Measurements from ENCODE around the gene ATP13A3. TPM values are rescaled to one million over a fixed set of nuclear protein-coding genes. Genes with fewer than 3 reads are reported as not detected.
A peak's percentile ranks its signal among the peaks of the same experiment; 100 is the strongest.

Gene ATP13A3
- total RNA-seq, 1 donor from 2014 or later: 141 TPM

GRCh38 chr3:194379231-194379630, 107.6 kb downstream of the ATP13A3 start:
- DNase-seq (ENCODE audit: low spot score) (no peak), ATAC-seq (no peak)

GRCh38 chr3:194377708-194378107, 109.1 kb downstream of the ATP13A3 start:
- DNase-seq (ENCODE audit: low spot score) (no peak), ATAC-seq (no peak)

- DNase-seq (ENCODE audit: low spot score): no peak
- no peak for ATAC-seq
Measured at GRCh38 chr3:194376241-194376560, 110.6 kb downstream of the ATP13A3 start.

- DNase-seq (ENCODE audit: low spot score): no peak
- peak; percentile 13 for ATAC-seq
Measured at GRCh38 chr3:194375473-194376240, 111.1 kb downstream of the ATP13A3 start.

GRCh38 chr3:194374935-194375334, 111.9 kb downstream of the ATP13A3 start:
- DNase-seq (ENCODE audit: low spot score): no peak
- no peak for ATAC-seq

- DNase-seq (ENCODE audit: low spot score): no peak
- ATAC-seq: no peak
Measured at GRCh38 chr3:194373899-194374298, 112.9 kb downstream of the ATP13A3 start.

GRCh38 chr3:194373028-194373427, 113.8 kb downstream of the ATP13A3 start:
- no peak for ATAC-seq
- no peak for DNase-seq (ENCODE audit: low spot score)

GRCh38 chr3:194370753-194371152, 116.0 kb downstream of the ATP13A3 start:
- ATAC-seq (no peak), DNase-seq (ENCODE audit: low spot score) (no peak)

- DNase-seq (ENCODE audit: low spot score) (no peak), ATAC-seq (peak; percentile 79)
Measured at GRCh38 chr3:194369522-194370279, 117.1 kb downstream of the ATP13A3 start, which contains the start of gene LRRC15. TSS of gene LRRC15 (minus strand) at chr3:194369743. CDS start at chr3:194361043, 8,700 bp downstream.

GRCh38 chr3:194368918-194369317, 117.9 kb downstream of the ATP13A3 start:
- ATAC-seq: no peak
- no peak for DNase-seq (ENCODE audit: low spot score)

GRCh38 chr3:194367992-194368841, 118.6 kb downstream of the ATP13A3 start:
- DNase-seq (ENCODE audit: low spot score): no peak
- no peak for ATAC-seq

- ATAC-seq (no peak), DNase-seq (ENCODE audit: low spot score) (no peak)
Measured at GRCh38 chr3:194365978-194366490, 120.8 kb downstream of the ATP13A3 start.

- no peak for ATAC-seq
- DNase-seq (ENCODE audit: low spot score): no peak
Measured at GRCh38 chr3:194365526-194365925, 121.3 kb downstream of the ATP13A3 start.

GRCh38 chr3:194364652-194365434, 122.0 kb downstream of the ATP13A3 start:
- ATAC-seq: no peak
- DNase-seq (ENCODE audit: low spot score): no peak

GRCh38 chr3:194364314-194364651, 122.5 kb downstream of the ATP13A3 start:
- ATAC-seq: peak; percentile 68
- no peak for DNase-seq (ENCODE audit: low spot score)

GRCh38 chr3:194360568-194360967, 126.2 kb downstream of the ATP13A3 start:
- ATAC-seq (no peak), DNase-seq (ENCODE audit: low spot score) (no peak)

GRCh38 chr3:194357681-194358080, 129.1 kb downstream of the ATP13A3 start:
- no peak for ATAC-seq

GRCh38 chr3:194355379-194355778, 131.4 kb downstream of the ATP13A3 start:
- ATAC-seq (no peak), DNase-seq (ENCODE audit: low spot score) (no peak)

More at GRCh38 chr3:194357681-194358080, 129.1 kb downstream of the ATP13A3 start:
- no peak for DNase-seq (ENCODE audit: low spot score)

GRCh38 chr3:194354315-194354714, 132.5 kb downstream of the ATP13A3 start:
- DNase-seq (ENCODE audit: low spot score) (no peak), ATAC-seq (no peak)

All from left lobe of liver (tissue), 2 donors.